Measurements from ENCODE around the gene MYMK.
A peak's percentile ranks its signal among the peaks of the same experiment; 100 is the strongest.

Gene MYMK

DNA sequence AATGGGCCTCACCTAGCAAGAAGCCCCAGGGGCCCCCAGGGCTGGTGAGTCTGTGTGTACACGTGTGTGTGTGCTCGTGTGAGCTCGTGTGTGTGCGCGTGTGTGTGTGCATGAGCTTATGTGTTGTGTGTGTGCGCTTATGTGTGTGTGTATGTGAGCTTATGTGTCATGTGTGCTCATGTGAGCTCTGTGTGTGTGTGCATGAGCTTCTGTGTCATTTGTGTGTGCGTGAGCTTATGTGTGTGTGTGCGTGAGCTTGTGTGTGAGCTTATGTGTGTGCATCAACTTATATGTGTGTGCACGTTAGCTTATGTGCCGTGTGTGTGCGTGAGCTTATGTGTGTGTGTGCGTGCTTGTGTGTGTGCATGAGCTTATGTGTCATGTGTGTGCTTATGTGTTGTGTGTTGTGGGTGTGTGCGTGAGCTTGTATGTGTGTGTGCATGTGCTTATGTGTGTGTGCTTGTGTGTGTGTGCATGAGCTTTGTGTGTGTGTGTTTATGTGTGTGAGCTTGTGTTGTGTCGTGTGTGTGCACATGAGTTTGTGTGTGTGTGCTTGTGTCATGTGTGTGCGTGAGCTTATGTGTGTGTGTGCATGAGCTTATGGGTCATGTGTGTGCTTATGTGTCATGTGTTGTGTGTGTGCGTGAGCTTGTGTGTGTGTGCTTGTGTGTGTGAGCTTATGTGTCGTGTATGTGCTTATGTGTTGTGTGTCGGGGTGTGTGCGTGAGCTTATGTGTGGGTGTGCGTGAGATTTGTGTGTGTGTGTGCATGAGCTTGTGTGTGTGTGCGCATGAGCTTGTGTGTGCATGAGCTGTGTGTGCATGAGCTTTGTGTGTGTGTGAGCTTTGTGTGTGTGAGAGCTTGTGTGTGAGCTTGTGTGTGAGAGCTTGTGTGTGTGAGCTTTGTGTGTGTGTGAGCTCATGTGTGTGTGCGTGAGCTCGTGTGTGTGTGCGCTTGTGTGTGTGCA, 29.1 kb downstream of the MYMK start:
- no peak for DNase-seq

- no peak for DNase-seq
Observed at GRCh38 chr9:133494636-133495326, 30.0 kb downstream of the MYMK start.

DNA sequence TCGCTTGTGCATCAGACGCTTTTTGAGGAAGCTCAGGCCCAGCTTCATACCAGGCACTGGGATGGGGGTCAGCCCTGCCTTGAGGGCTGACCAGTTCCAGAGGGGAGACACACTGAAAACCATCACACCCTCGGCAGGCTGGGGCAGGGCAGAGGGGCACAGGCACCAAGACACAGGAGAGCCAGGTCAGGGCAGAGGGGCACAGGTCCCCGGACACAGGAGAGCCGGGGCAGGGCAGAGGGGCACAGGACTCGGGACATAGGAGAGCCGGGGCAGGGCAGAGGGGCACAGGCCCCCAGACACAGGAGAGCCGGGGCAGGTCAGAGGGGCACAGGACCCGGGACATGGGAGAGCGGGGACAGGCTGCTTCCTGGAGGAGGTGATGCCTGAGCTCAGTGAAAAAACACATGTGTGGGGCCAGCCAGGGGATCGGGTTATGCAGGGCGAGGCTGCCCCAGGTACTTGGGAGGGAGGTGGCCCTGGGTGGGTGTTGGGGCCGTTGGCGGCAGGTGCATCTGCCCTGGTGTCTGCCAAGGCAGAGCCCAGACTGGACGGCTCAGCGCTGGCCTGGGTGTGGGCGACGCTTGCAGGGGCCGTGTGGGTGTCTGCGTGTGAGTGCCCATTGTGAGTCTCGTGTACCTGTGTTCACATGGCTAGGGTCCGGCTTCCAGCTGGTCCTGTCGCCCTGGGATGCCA, 30.8 kb downstream of the MYMK start:
- no peak for DNase-seq

GRCh38 chr9:133493428-133493827, 31.3 kb downstream of the MYMK start:
- no peak for DNase-seq

DNA sequence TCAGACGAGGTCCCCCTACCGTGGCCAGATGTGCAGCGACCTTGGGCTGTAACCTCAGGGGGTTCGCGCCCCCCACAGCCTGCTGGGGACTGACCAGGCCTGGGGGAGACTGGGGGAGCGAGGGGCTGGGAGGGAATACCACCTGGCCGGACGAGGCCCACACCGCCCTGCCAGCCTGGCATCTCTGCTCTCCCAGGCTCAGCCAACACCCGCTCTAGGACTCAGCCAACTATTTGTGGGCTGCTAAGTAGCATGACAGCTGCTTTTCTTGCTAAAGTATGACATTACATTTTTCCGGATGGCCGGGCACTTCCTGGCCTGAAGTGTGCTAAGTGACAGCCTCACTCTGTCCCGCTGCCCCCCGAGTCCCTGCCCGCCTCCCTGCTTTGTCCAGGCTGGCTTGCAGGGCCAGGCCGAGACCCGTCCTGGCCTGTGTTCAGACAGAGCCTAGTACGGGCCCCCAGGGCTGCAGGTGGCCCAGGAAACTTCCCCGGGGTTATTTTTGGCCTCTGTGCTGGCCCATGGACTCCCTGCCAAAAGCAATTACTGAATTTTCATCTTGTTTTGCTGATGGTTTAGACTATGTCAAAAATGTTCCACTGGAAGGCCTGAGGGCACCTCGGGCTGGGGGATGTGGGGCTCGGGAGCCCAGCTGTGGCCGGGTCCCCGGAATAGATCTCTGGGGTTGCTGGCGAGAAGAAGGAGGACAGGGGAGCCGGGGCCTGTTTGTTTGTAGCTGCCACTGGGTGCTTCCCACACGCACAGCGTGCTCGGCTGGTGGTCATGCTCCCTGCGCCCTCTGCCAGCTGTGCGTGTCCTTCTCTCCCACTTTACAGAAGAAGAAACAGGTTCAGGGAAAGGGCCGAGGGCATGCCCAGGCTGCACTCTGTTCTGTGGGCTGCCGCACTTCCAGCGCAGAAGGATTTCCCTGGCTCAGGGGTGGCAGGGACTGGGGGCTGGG, 32.4 kb downstream of the MYMK start:
- no peak for DNase-seq

DNA sequence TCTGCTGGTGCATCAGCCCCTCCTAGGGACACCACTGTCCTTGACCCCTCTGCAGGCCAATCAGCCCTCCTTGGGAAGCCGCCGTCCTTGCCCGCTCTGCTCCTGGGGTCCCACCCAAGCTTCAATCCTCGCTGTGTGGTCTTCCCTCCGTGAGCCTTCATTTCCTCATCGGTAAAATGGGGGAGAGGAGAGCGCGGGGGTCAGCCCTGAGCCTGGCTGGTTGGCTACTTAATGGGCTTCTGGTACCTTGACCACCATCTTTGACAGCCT, 33.2 kb downstream of the MYMK start:
- no peak for DNase-seq

GRCh38 chr9:133490865-133491655, 33.7 kb downstream of the MYMK start:
- DNase-seq, result no peak

- no peak for DNase-seq
Observed at GRCh38 chr9:133490201-133490681, 34.5 kb downstream of the MYMK start.

GRCh38 chr9:133489253-133490190, 35.2 kb downstream of the MYMK start:
- no peak for DNase-seq

GRCh38 chr9:133488686-133489252, 36.0 kb downstream of the MYMK start:
- DNase-seq, result no peak

GRCh38 chr9:133487331-133487725, 37.4 kb downstream of the MYMK start:
- DNase-seq, result no peak

- no peak for DNase-seq
Observed at GRCh38 chr9:133485531-133486260, 39.1 kb downstream of the MYMK start.

DNA sequence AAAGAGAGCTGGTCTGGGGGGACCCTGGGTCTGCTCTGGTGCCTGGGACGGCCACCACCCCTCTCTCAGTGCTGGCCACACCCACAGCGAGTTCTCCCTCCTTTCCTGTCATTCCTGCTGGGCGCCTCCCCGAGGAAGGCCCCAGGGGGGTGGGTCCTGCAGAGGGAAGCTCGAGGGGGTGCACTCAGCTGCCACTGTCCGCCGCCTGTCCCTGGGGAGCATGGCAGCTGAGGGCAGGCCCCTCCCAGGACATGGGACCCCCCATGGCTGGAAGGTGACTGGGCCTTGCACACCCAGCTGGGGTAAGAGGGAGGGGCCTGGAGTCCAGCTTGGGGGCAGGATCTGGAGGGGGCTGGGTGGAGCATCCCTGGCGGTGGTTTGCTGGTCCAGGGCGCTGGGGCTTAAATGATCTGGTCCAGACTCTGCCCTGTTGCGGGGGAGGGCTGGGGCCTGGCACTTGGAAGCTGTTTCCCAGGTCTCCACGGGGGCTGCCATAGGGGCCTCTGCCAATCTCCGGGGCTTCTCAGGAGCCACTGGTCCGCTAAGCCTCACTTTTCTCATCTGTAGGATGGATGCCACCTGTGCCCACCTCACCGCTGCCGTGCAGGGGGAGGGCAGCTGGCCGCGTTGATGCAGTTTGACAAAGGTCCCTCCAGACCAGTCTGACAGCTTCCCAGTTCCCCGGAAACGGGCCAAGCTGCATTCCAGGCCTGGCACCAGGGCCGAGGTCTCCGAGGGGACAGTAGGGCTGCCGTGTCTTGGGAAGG, 39.9 kb downstream of the MYMK start:
- no peak for DNase-seq

- no peak for DNase-seq
Observed at GRCh38 chr9:133483611-133484010, 41.1 kb downstream of the MYMK start.

DNA sequence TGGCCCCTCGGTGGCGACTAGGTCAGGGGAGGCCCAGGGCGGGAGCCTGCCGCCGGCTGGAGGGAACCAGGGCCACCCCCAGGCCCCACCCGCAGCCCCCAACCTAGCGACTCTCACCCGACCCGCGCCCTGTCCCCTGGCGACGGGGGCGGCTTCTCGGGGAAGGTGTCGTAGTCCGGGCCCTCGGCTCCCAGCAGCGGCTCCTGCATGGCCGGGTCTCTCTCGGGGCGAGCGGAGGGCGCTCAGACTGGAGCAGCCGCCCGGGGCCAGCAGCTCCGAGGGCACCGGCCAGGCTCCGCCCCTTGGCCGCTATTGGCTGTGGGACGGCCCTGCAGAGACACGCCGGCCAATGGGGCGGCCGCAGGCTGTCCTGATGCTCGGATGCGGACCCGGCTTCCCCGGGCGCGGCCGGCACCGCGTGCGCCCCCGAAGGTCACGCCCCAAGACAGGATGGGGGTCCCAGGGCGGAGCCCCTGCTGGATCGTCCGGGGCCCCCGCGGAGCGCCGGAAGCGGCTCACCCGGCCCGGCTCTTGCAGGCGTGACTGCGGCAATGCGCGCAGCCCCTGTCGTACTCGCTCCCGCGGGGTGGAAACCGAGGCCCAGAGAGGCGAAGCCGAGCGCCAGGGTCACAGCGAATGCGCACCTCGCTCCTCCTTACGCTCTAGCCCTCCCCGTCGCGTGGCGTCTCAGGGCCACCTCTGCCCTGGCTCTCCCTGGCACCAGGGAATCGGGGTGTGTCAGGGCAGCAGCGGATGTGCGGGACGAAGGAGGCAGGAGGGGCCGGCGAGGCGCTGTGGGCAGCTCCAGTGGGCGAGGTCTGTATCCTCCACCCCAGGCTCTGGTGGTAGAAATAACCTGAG, 45.7 kb downstream of the MYMK start, which contains the start of gene SLC2A6:
Gene SLC2A6 (minus strand): TSS at position 249 of the 861 bp plus-strand sequence. CDS start 40 bp downstream, at position 209.
- peak; percentile 85 for DNase-seq

DNA sequence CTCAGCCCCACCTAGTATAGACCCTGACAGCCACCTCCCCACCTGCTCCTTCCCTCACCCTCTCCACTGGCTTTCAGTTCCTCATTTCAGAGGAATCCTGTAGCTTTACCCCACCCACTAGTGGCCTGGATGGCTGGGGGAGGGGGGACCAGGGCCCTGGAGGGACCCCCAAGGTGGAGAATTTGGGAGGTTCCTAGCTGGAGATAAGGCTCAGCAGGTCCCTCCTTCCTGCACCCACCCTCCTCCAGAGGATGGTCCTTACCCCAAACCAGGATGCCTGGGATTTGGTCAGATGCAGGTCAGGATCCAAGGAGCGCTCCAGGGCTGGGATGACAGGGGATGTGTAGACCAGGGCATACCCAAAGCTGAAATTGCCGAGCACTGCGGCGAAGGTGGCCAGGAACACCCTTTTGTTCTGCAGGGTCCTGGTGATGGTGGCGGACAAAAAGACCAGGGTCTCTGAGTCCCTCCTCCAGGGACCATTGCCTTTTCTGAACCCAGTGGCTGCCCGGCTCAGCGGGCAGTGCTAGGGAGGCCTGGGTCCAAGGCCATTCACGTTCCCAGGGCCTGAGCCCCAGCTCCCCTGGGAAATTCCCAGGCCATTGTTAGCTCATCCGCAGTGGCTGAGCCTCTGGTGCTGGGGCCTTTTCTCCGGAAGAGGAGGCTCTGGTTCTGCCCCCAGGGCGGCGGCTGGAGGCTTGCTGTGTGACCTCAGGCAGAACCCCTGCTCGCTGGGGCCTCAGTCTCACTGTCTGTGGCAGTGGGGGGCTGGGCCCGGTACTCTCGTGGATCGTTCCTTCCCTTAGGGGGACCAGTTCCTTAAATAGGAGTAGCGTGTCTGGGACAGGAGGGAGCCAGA, 46.5 kb downstream of the MYMK start:
- DNase-seq, result no peak
